Neural progenitor cell (in vitro differentiated cells): ENCODE data around the gene VWF. TPM values are rescaled to one million over a fixed set of nuclear protein-coding genes. Genes with fewer than 3 reads are reported as not detected.
"Not testable (repeated sequence)": the region's sequence is repeated elsewhere in the genome, so short reads cannot be mapped to it uniquely, and the experiment has no call there.

ENCODE experiments used
- DNase-seq: peaks from one replicate; pipeline ENCODE4 v3.0.0-alpha.2; 2016; ENCODE audit warnings: low spot score
- H2AFZ ChIP-seq: fragments of 200-600 bp; sonication (generic); replicated peaks from 2 replicates; pipeline ENCODE4 v1.6.1; 2016; ENCODE audit warnings: antibody characterized with exemption
- H3F3A ChIP-seq: fragments of 200-600 bp; sonication (generic); 2 replicates; pipeline ENCODE4 v1.6.1; 2016; ENCODE audit warnings: antibody characterized with exemption, low read depth
- H3K27ac ChIP-seq: fragments of 200-600 bp; sonication (generic); 2 replicates; pipeline ENCODE4 v1.5.1; 2016; ENCODE audit warnings: mild to moderate bottlenecking
- H3K27me3 ChIP-seq: fragments of 200-600 bp; sonication (generic); 2 replicates; pipeline ENCODE4 v1.6.1; 2016; ENCODE audit warnings: mild to moderate bottlenecking, moderate library complexity
- H3K36me3 ChIP-seq: fragments of 200-600 bp; sonication (generic); 2 replicates; pipeline ENCODE4 v1.5.1; 2016
- H3K4me1 ChIP-seq: fragments of 200-600 bp; sonication (generic); 2 replicates; pipeline ENCODE4 v1.6.1; 2016; ENCODE audit warnings: mixed run types
- H3K4me2 ChIP-seq: fragments of 200-600 bp; sonication (generic); 2 replicates; pipeline ENCODE4 v1.6.1; 2016
- H3K4me3 ChIP-seq: fragments of 200-600 bp; sonication (generic); 2 replicates; pipeline ENCODE4 v1.5.1; 2016
- H3K79me2 ChIP-seq: fragments of 200-600 bp; sonication (generic); 2 replicates; pipeline ENCODE4 v1.6.1; 2016; ENCODE audit warnings: low read depth
- H3K9ac ChIP-seq: fragments of 200-600 bp; sonication (generic); 2 replicates; pipeline ENCODE4 v1.6.1; 2016
- H3K9me3 ChIP-seq: fragments of 200-600 bp; sonication (generic); 2 replicates; pipeline ENCODE4 v1.5.1; 2016; ENCODE audit warnings: low read depth
- H4K20me1 ChIP-seq: fragments of 200-600 bp; sonication (generic); 2 replicates; pipeline ENCODE4 v1.6.1; 2016; ENCODE audit warnings: low read depth
- H3K27ac Mint-ChIP-seq: 3 replicates; pipeline ENCODE4 v1.8.0; 2021; ENCODE audit warnings: mixed read lengths
- H3K27me3 Mint-ChIP-seq: 2 replicates; pipeline ENCODE4 v1.8.0; 2022; ENCODE audit warnings: low read depth, mild to moderate bottlenecking, inconsistent platforms, moderate library complexity, mixed read lengths; ENCODE audit not compliant: insufficient read depth
- H3K36me3 Mint-ChIP-seq: 3 replicates; pipeline ENCODE4 v1.8.0; 2021; ENCODE audit warnings: mixed read lengths
- H3K4me1 Mint-ChIP-seq: 3 replicates; pipeline ENCODE4 v1.8.0; 2021; ENCODE audit warnings: mixed read lengths
- H3K4me3 Mint-ChIP-seq: 3 replicates; pipeline ENCODE4 v1.8.0; 2021; ENCODE audit warnings: mild to moderate bottlenecking, moderate library complexity, mixed read lengths
- H3K9me3 Mint-ChIP-seq: 3 replicates; pipeline ENCODE4 v1.8.0; 2020; ENCODE audit warnings: mixed read lengths
- EZH2 ChIP-seq: fragments of 200-600 bp; sonication (generic); IDR thresholded peaks from 2 replicates; pipeline ENCODE4 v1.6.1; 2017; ENCODE audit warnings: antibody characterized with exemption, mild to moderate bottlenecking, moderate library complexity
- EZH2phosphoT487 ChIP-seq: fragments of 200-600 bp; sonication (generic); IDR thresholded peaks from 2 replicates; pipeline ENCODE4 v1.6.1; 2017; ENCODE audit warnings: antibody characterized with exemption
- total RNA-seq: library from RNA; depleted of rRNA; stranded (reverse); fragments of >200 nt; gene quantifications from 2 replicates; pipeline ENCODE4 v1.2.3, GENCODE V29; 2015; ENCODE audit warnings: low replicate concordance
- TF ChIP-seq, protein P1 (sequence below): fragments of 200-600 bp; sonication (generic); IDR thresholded peaks from 2 replicates; pipeline ENCODE4 v1.5.1; 2017; ENCODE audit warnings: antibody characterized with exemption, mild to moderate bottlenecking

Gene VWF
- total RNA-seq, 1 donor from 2014 or later, result 8.0 TPM

DNA sequence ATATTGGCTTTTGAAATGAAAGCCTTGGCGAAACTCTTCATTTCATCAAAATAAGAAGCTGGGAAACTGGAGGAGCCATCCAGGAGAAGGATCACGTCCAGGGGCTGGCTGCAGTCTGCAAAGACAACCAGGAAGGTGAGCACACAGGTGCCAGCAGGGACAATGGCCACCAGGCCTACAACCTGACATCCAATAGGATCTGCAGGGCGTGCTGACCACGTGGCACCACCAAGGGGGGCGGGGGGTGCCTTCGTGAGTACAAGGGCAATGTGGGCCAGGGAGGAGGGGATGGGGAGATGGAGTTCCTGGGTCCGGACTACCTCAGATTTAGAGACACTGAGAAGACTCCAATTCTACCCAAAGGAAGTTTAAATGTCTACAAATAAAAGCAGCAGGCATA, 107.7 kb downstream of the VWF start:
- H3K4me3 Mint-ChIP-seq, result no peak overlapping the region
- Histone ChIP-seq H3K9ac (no peak overlapping the region), H3K36me3 (no peaks in the 10 kb centered on the region), H3K79me2 (no peaks in the 10 kb centered on the region), H3K27ac (no peak overlapping the region), H3K4me3 (no peak overlapping the region), H3K27me3 (no peaks in the 10 kb centered on the region), H3K9me3 (no peaks in the 10 kb centered on the region), H3K4me1 (no peaks in the 10 kb centered on the region), H2AFZ (no peak overlapping the region), H3F3A (no peaks in the 10 kb centered on the region), H3K4me2 (no peak overlapping the region), H4K20me1 (no peaks in the 10 kb centered on the region)
- peaks cover 6% of the 10 kb centered on the region for H3K4me1 Mint-ChIP-seq
- no peak for DNase-seq
- no peaks in the 10 kb centered on the region for H3K9me3 Mint-ChIP-seq
- H3K27ac Mint-ChIP-seq, result no peak overlapping the region
- no peaks in the 10 kb centered on the region for H3K27me3 Mint-ChIP-seq
- H3K36me3 Mint-ChIP-seq, result no peaks in the 10 kb centered on the region
- TF ChIP-seq EZH2, result no peak
- no peak for TF ChIP-seq EZH2phosphoT487
- TF ChIP-seq, protein P1, sequence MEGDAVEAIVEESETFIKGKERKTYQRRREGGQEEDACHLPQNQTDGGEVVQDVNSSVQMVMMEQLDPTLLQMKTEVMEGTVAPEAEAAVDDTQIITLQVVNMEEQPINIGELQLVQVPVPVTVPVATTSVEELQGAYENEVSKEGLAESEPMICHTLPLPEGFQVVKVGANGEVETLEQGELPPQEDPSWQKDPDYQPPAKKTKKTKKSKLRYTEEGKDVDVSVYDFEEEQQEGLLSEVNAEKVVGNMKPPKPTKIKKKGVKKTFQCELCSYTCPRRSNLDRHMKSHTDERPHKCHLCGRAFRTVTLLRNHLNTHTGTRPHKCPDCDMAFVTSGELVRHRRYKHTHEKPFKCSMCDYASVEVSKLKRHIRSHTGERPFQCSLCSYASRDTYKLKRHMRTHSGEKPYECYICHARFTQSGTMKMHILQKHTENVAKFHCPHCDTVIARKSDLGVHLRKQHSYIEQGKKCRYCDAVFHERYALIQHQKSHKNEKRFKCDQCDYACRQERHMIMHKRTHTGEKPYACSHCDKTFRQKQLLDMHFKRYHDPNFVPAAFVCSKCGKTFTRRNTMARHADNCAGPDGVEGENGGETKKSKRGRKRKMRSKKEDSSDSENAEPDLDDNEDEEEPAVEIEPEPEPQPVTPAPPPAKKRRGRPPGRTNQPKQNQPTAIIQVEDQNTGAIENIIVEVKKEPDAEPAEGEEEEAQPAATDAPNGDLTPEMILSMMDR, result no peak

DNA sequence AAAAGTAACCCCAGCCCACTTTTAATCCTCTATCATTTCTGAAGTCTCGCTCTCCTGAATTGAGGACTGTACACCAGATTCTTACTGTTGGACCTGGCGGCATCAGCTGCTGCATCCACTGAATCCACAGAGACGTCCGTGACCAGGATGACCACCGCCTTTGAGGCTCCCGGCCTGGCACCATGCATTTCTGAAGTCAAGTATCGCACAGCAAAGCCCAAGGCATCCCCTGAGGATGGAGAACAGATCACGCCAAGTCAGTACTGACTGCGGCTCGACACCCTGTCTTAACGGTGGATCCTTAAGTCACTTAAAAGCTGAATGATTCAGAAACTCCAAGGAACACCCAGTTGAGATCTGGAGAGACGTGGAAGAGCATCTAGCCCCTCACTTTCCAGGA, 108.5 kb downstream of the VWF start:
- not testable (repeated sequence) for H3K27me3 Mint-ChIP-seq, H3K4me1 ChIP-seq, H2AFZ ChIP-seq, H3K4me1 Mint-ChIP-seq, H3K36me3 ChIP-seq, H3K36me3 Mint-ChIP-seq, H3K79me2 ChIP-seq, H4K20me1 ChIP-seq, H3K9ac ChIP-seq, H3K4me3 ChIP-seq, H3K4me2 ChIP-seq, H3K9me3 ChIP-seq, DNase-seq, H3K27ac ChIP-seq, H3K4me3 Mint-ChIP-seq, H3K27ac Mint-ChIP-seq, H3F3A ChIP-seq, H3K27me3 ChIP-seq, H3K9me3 Mint-ChIP-seq

DNA sequence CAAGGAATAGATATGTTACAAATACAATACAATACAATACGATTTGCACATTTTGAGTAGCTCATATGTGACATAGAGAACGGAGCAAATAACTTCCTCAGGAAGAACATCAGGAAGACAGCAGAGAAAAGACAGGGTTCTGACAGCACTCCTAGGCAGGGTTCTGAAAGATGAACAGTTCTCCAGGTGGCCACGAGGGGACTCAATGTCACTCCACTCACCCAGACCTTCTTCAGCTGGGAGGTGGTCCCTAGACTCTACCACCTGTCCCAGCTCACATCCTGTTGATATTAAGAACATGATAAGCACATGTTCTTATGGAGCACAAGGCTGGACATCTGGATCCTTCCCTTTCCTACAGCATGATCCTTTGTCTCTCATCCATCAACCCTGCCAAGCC, 109.2 kb downstream of the VWF start:
- not testable (repeated sequence) for H3K4me1 Mint-ChIP-seq, H3K9ac ChIP-seq, H3K36me3 ChIP-seq, H3K4me1 ChIP-seq, H3K27ac Mint-ChIP-seq, H3K9me3 ChIP-seq, H3K79me2 ChIP-seq, DNase-seq, H3K9me3 Mint-ChIP-seq, H3K4me3 ChIP-seq, H3K27me3 Mint-ChIP-seq, H3K27ac ChIP-seq, H3K4me2 ChIP-seq, H2AFZ ChIP-seq, H3F3A ChIP-seq, H3K36me3 Mint-ChIP-seq, H4K20me1 ChIP-seq, H3K4me3 Mint-ChIP-seq, H3K27me3 ChIP-seq

DNA sequence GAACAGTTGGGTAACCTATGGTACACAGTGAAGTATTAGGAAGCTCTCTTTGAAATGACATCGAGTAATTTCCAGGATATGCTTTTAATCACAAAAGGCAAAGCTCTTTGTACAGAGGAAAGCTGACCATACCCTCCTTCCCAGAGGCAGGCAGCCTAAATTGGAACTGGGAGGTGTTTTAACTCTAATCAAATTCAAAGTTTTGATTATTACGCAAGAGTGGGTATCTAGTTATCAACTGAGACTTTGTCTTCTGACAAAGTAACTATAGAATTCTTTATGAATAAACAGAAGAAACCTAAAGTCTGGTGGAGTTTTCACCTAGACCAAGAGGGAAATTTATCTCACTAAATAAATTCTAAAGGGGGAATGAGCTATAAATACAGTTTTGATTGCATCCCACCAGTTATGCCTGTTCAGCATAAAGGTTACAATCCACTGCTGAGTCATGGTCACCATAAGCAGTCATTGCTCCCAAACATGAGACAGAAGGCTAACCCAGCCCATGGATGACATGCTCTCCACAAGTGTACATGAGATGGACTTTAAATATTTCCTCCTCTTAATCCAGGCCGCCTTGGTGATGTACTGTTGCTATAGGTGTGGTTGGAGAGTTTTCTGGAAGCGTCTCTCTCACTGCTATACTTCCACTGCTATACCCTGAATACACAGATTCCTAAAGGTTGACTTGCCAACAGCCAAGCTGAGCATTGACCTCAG, 113.7 kb downstream of the VWF start:
- H3K27ac Mint-ChIP-seq, H3K4me1 Mint-ChIP-seq, H3F3A ChIP-seq, H3K9me3 ChIP-seq, H3K4me1 ChIP-seq, DNase-seq, H3K4me3 Mint-ChIP-seq, H3K79me2 ChIP-seq, H3K36me3 Mint-ChIP-seq, H2AFZ ChIP-seq, H3K4me2 ChIP-seq, H3K9ac ChIP-seq, H4K20me1 ChIP-seq, H3K9me3 Mint-ChIP-seq, H3K27me3 ChIP-seq, H3K27ac ChIP-seq, H3K36me3 ChIP-seq, H3K27me3 Mint-ChIP-seq, H3K4me3 ChIP-seq: not testable (repeated sequence)

DNA sequence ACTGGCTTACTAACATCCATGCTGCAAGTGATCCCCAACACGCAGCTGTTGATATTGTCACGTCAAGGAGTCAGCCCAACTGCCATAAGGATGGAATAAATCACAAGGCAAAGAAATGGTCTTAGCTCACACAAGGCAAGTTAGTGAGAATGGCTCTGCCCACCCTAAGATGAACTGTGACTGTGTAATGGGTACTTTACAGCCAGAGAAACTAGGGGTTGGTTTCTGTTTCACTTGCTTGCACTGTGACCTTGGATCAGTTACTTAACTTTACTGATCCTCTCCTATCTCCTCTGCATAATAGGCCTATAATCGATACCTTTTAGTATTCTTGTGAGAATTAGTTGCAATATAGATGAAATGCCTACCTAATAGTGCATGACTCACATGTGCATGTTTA, 127.2 kb downstream of the VWF start:
- Histone ChIP-seq H3K9ac (no peak overlapping the region), H3K36me3 (no peaks in the 10 kb centered on the region), H3K9me3 (no peaks in the 10 kb centered on the region), H2AFZ (no peak overlapping the region), H3K4me1 (no peaks in the 10 kb centered on the region), H3K79me2 (no peaks in the 10 kb centered on the region), H3K4me2 (no peak overlapping the region), H3K27ac (no peak overlapping the region), H3K27me3 (no peaks in the 10 kb centered on the region), H3K4me3 (no peak overlapping the region), H4K20me1 (no peaks in the 10 kb centered on the region), H3F3A (no peaks in the 10 kb centered on the region)
- DNase-seq, result no peak
- TF ChIP-seq, protein P1, result no peak
- no peak for TF ChIP-seq EZH2phosphoT487
- Mint-ChIP-seq H3K36me3 (no peaks in the 10 kb centered on the region), H3K27ac (no peak overlapping the region), H3K4me1 (no peaks in the 10 kb centered on the region), H3K4me3 (no peak overlapping the region), H3K9me3 (no peaks in the 10 kb centered on the region), H3K27me3 (no peaks in the 10 kb centered on the region)
